GM12875 (cell line): ENCODE data around the gene FKBP1A.

Experiments
- H3K4me3 ChIP-seq: one replicate; pipeline ENCODE4 v1.5.1; 2011; ENCODE audit warnings: low read depth, low read length, control low read depth
- CTCF ChIP-seq: IDR thresholded peaks from 2 replicates; pipeline ENCODE4 v1.5.1; 2011; ENCODE audit warnings: low read depth, mild to moderate bottlenecking, control low read depth, inconsistent platforms, low read length, moderate library complexity, borderline replicate concordance; ENCODE audit not compliant: insufficient read depth

FKBP1A gene

GRCh38 chr20:1338801-1339200 is 54.1 kb downstream of the FKBP1A start:
- no peak for TF ChIP-seq CTCF

GRCh38 chr20:1338096-1338495 is 54.8 kb downstream of the FKBP1A start:
- no peak overlapping the region for H3K4me3 ChIP-seq
- TF ChIP-seq CTCF = no peak

More at GRCh38 chr20:1338801-1339200, 54.1 kb downstream of the FKBP1A start:
- no peak overlapping the region for H3K4me3 ChIP-seq

GRCh38 chr20:1337441-1337840 is 55.4 kb downstream of the FKBP1A start:
- H3K4me3 ChIP-seq = no peak overlapping the region
- no peak for TF ChIP-seq CTCF

- no peak for TF ChIP-seq CTCF
- no peak overlapping the region for H3K4me3 ChIP-seq
These were observed 56.0 kb downstream of the FKBP1A start for GRCh38 chr20:1336699-1337367.

GRCh38 chr20:1335961-1336698 is 56.7 kb downstream of the FKBP1A start:
- no peak overlapping the region for H3K4me3 ChIP-seq
- TF ChIP-seq CTCF = no peak

- TF ChIP-seq CTCF = no peak
- no peak overlapping the region for H3K4me3 ChIP-seq
These were observed 58.1 kb downstream of the FKBP1A start for GRCh38 chr20:1334761-1335160.

GRCh38 chr20:1334370-1334731 is 58.5 kb downstream of the FKBP1A start:
- no peak overlapping the region for H3K4me3 ChIP-seq
- TF ChIP-seq CTCF = no peak
